ENCODE measurements around the gene TRIML2.

DNA sequence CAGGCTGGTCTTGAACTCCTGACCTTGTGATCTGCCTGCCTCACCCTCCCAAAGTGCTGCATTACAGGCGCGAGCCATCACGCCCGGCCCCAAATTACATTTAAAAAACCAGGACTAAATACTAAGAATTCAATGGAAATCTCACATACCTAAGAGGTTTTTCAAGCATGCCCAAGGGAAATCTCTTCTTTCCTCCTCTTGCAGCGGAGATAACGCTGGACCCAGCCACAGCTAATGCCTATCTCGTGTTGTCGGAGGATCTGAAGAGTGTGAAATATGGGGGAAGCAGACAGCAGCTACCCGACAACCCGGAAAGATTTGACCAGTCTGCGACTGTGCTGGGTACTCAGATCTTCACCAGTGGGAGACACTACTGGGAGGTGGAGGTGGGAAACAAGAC, 37.2 kb upstream of the TRIML2 start:
- TF ChIP-seq, protein P1, sequence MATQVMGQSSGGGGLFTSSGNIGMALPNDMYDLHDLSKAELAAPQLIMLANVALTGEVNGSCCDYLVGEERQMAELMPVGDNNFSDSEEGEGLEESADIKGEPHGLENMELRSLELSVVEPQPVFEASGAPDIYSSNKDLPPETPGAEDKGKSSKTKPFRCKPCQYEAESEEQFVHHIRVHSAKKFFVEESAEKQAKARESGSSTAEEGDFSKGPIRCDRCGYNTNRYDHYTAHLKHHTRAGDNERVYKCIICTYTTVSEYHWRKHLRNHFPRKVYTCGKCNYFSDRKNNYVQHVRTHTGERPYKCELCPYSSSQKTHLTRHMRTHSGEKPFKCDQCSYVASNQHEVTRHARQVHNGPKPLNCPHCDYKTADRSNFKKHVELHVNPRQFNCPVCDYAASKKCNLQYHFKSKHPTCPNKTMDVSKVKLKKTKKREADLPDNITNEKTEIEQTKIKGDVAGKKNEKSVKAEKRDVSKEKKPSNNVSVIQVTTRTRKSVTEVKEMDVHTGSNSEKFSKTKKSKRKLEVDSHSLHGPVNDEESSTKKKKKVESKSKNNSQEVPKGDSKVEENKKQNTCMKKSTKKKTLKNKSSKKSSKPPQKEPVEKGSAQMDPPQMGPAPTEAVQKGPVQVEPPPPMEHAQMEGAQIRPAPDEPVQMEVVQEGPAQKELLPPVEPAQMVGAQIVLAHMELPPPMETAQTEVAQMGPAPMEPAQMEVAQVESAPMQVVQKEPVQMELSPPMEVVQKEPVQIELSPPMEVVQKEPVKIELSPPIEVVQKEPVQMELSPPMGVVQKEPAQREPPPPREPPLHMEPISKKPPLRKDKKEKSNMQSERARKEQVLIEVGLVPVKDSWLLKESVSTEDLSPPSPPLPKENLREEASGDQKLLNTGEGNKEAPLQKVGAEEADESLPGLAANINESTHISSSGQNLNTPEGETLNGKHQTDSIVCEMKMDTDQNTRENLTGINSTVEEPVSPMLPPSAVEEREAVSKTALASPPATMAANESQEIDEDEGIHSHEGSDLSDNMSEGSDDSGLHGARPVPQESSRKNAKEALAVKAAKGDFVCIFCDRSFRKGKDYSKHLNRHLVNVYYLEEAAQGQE (IDR thresholded peaks at IDR 0.05; ENCODE audit: insufficient read depth in 1 of 2, low read depth in 2 of 2, low read length in 2 of 2), result no peak
- TF ChIP-seq TAF1 (IDR thresholded peaks at IDR 0.05; ENCODE audit: borderline replicate concordance, insufficient read depth, low read length) (no peak), POLR2AphosphoS5 (IDR thresholded peaks at IDR 0.05; ENCODE audit: low read depth, low read length) (no peak), SIN3A (IDR thresholded peaks at IDR 0.05; ENCODE audit: borderline replicate concordance, insufficient read depth, low read length) (no peak), FOXP2 (optimal IDR thresholded peaks at IDR 0.05; ENCODE audit: borderline replicate concordance, extremely low read depth, extremely low read length, insufficient read depth) (no peak)

Data from PFSK-1 (cell line).